Measurements from ENCODE around the gene PIP5K1A. TPM values are rescaled to one million over a fixed set of nuclear protein-coding genes. Genes with fewer than 3 reads are reported as not detected.

Gene PIP5K1A
- total and polyA plus RNA-seq, 9 of the 15 experiments (the other 6 are each of a cell fraction or from before 2014, with no cell fraction given), result 1.9 to 42.4 (median 18.8) TPM

DNA sequence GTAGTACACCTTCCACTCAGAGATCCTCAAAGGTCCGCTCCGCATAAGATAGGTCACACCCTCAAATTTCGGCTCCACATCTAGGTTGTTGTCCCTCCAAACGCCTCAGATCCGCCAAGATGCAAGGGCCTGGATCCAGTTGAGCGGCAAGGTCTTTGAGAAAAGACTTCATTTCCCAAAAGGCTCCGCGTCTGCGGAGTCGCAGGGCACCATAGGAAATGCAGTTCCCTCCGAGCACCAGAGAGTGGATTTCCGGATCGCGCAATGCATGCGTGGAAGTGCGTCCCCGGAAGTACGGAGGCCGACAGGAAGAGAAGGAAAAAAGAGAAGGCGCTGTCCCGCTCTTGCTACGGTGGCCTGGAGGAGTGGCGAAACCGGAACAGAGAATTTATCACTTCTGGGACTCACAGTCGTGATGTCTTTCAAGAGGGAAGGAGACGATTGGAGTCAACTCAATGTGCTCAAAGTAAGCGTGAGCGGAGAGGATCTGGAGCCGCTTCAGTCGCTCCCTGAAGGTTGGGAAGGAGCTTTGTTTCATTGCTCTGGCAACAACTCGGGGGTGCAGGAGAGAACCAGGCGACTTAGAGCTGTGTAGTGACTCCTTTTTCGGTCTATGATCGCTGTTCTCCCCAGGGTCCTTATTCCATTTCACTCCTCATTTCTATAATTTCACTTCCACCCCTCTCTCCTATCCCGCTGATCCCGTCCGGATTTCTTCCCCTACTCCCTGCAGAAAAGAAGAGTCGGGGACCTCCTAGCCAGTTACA lies 32.4 kb upstream of the PIP5K1A start, which contains the start of the genes LYSMD1 and SCNM1 (continued):
- TF ChIP-seq, protein P1, sequence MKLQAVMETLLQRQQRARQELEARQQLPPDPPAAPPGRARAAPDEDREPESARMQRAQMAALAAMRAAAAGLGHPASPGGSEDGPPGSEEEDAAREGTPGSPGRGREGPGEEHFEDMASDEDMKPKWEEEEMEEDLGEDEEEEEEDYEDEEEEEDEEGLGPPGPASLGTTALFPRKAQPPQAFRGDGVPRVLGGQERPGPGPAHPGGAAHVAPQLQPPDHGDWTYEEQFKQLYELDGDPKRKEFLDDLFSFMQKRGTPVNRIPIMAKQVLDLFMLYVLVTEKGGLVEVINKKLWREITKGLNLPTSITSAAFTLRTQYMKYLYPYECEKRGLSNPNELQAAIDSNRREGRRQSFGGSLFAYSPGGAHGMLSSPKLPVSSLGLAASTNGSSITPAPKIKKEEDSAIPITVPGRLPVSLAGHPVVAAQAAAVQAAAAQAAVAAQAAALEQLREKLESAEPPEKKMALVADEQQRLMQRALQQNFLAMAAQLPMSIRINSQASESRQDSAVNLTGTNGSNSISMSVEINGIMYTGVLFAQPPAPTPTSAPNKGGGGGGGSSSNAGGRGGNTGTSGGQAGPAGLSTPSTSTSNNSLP (IDR thresholded peaks at IDR 0.05; ENCODE audit: borderline replicate concordance, low read depth, low read length), result no peak
- TF ChIP-seq, protein P2, sequence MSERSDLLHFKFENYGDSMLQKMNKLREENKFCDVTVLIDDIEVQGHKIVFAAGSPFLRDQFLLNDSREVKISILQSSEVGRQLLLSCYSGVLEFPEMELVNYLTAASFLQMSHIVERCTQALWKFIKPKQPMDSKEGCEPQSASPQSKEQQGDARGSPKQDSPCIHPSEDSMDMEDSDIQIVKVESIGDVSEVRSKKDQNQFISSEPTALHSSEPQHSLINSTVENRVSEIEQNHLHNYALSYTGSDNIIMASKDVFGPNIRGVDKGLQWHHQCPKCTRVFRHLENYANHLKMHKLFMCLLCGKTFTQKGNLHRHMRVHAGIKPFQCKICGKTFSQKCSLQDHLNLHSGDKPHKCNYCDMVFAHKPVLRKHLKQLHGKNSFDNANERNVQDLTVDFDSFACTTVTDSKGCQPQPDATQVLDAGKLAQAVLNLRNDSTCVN (CRISPR knock-in tag; IDR thresholded peaks at IDR 0.05), result no peak
- TF ChIP-seq HIVEP1 (CRISPR knock-in tag; IDR thresholded peaks at IDR 0.05), result no peak
- TF ChIP-seq HNRNPLL (IDR thresholded peaks at IDR 0.05; ENCODE audit: low read depth, low read length, poor library complexity, severe bottlenecking), result peak; percentile 41
- no peak for TF ChIP-seq HOXB6 (CRISPR knock-in tag; IDR thresholded peaks at IDR 0.05; ENCODE audit: borderline replicate concordance)
- TF ChIP-seq BHLHE40 (IDR thresholded peaks at IDR 0.05; ENCODE audit: low read length), result no peak
- TF ChIP-seq, protein P3, sequence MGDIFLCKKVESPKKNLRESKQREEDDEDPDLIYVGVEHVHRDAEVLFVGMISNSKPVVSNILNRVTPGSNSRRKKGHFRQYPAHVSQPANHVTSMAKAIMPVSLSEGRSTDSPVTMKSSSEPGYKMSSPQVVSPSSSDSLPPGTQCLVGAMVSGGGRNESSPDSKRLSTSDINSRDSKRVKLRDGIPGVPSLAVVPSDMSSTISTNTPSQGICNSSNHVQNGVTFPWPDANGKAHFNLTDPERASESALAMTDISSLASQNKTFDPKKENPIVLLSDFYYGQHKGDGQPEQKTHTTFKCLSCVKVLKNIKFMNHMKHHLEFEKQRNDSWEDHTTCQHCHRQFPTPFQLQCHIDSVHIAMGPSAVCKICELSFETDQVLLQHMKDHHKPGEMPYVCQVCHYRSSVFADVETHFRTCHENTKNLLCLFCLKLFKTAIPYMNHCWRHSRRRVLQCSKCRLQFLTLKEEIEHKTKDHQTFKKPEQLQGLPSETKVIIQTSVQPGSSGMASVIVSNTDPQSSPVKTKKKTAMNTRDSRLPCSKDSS (IDR thresholded peaks at IDR 0.05; ENCODE audit: low read depth, partially characterized antibody), result no peak
- TF ChIP-seq BCOR (IDR thresholded peaks at IDR 0.05), result no peak
- TF ChIP-seq TBP (optimal IDR thresholded peaks at IDR 0.05; ENCODE audit: low read depth, low read length), result peak; percentile 77
- TF ChIP-seq NFRKB (IDR thresholded peaks at IDR 0.05; ENCODE audit: low read depth), result no peak; the same call in 1 of the 2 replicates
- peak; percentile 85; the same call in 1 of the 2 replicates for TF ChIP-seq JUN (IDR thresholded peaks at IDR 0.05; ENCODE audit: borderline replicate concordance, low read depth, low read length)
- TF ChIP-seq JUN (CRISPR knock-in tag; IDR thresholded peaks at IDR 0.05; ENCODE audit: borderline replicate concordance), result no peak
- no peak for TF ChIP-seq ZNF121 (CRISPR knock-in tag; conservative IDR thresholded peaks at IDR 0.05)
- TF ChIP-seq ZKSCAN1 (IDR thresholded peaks at IDR 0.05; ENCODE audit: low read depth, low read length), result peak; percentile 25; the same call in 1 of the 2 replicates
- 0 out of 2 replicates have a peak, but pooled peaks have one; percentile 10 for TF ChIP-seq SREBF1 (IDR thresholded peaks at IDR 0.05; ENCODE audit: borderline replicate concordance, low read depth, low read length)
- TF ChIP-seq MEF2A (IDR thresholded peaks at IDR 0.05; ENCODE audit: control insufficient read depth, low read depth, low read length), result no peak
- TF ChIP-seq ARID2 (IDR thresholded peaks at IDR 0.05), result no peak
- no peak for TF ChIP-seq ZNF75A (CRISPR knock-in tag; IDR thresholded peaks at IDR 0.05)
- TF ChIP-seq BRD9 (IDR thresholded peaks at IDR 0.05; ENCODE audit: low read depth, partially characterized antibody), result no peak
- no peak for TF ChIP-seq ZNF707 (CRISPR knock-in tag; conservative IDR thresholded peaks at IDR 0.05)
- TF ChIP-seq TEAD2 (tag; IDR thresholded peaks at IDR 0.05), result no peak
- TF ChIP-seq PRMT5 (CRISPR knock-in tag; IDR thresholded peaks at IDR 0.05), result no peak
- TF ChIP-seq, protein P4, sequence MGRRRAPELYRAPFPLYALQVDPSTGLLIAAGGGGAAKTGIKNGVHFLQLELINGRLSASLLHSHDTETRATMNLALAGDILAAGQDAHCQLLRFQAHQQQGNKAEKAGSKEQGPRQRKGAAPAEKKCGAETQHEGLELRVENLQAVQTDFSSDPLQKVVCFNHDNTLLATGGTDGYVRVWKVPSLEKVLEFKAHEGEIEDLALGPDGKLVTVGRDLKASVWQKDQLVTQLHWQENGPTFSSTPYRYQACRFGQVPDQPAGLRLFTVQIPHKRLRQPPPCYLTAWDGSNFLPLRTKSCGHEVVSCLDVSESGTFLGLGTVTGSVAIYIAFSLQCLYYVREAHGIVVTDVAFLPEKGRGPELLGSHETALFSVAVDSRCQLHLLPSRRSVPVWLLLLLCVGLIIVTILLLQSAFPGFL (CRISPR knock-in tag; IDR thresholded peaks at IDR 0.05), result no peak
- TF ChIP-seq ZSCAN29 (IDR thresholded peaks at IDR 0.05), result no peak
- TF ChIP-seq RBBP5 (IDR thresholded peaks at IDR 0.05; ENCODE audit: borderline replicate concordance, insufficient read depth, low read length, poor library complexity, severe bottlenecking), result peak; percentile 60

Data from K562 (cell line).